Kidney (tissue), 14 donors: Measurements from ENCODE around the gene SPATA31E1. TPM values are rescaled to one million over a fixed set of nuclear protein-coding genes. Genes with fewer than 3 reads are reported as not detected.

Experiments
- DNase-seq, 5 donors: peaks; one replicate each; pipeline ENCODE4 v3.0.0-alpha.2; 2013 to 2020
- FAIRE-seq: peaks from 2 replicates; lab custom pipeline; 2012; peaks lifted over from hg19 to GRCh38; lab: Jason Lieb, UNC
- H3K27ac ChIP-seq, 2 donors: one replicate each; pipeline ENCODE4 v1.7.0; 2013; ENCODE audit warnings: low read depth in 2 of 2, low read length in 2 of 2, inconsistent platforms in 1 of 2
- H3K27me3 ChIP-seq: one replicate; pipeline ENCODE4 v1.7.1; 2013; ENCODE audit warnings: low read length, inconsistent platforms; ENCODE audit not compliant: control insufficient read depth, insufficient read depth
- H3K36me3 ChIP-seq, 3 donors: one replicate each; pipeline versions ENCODE4 v1.7.0 to v1.7.1; 2013; ENCODE audit warnings: low read length in 3 of 3, control low read depth in 1 of 3, inconsistent platforms in 1 of 3; ENCODE audit not compliant: insufficient read depth in 3 of 3, control insufficient read depth in 2 of 3
- H3K4me1 ChIP-seq, 3 donors: one replicate each; pipeline versions ENCODE4 v1.7.0 to v1.7.1; 2013; ENCODE audit warnings: low read length in 3 of 3, inconsistent platforms in 1 of 3, low read depth in 1 of 3; ENCODE audit not compliant: control insufficient read depth in 2 of 3, insufficient read depth in 2 of 3
- H3K4me3 ChIP-seq, 3 donors: one replicate each; pipeline versions ENCODE4 v1.7.0 to v1.8.1; 2013; ENCODE audit warnings: low read length in 3 of 3, control low read depth in 1 of 3, inconsistent platforms in 1 of 3
- H3K9ac ChIP-seq, 3 donors: one replicate each; pipeline versions ENCODE4 v1.7.0 to v1.7.1; 2013; ENCODE audit warnings: low read length in 3 of 3, control low read depth in 1 of 3, inconsistent platforms in 1 of 3
- H3K9me3 ChIP-seq, 3 donors: one replicate each; pipeline versions ENCODE4 v1.7.0 to v1.7.1; 2013; ENCODE audit warnings: low read length in 3 of 3, control low read depth in 1 of 3, inconsistent platforms in 1 of 3; ENCODE audit not compliant: control insufficient read depth in 2 of 3, insufficient read depth in 1 of 3
- intact Hi-C: fragments of 100-400 bp; cut with DNase I; formaldehyde crosslinking; loops from one replicate; pipeline ENCODE4 v1.11.1; 2022
- polyA plus RNA-seq: library from polyadenylated mRNA; stranded (reverse); fragments of 350-450 nt; fragmentation: Illumina TruSeq; extraction: RNeasy Lipid Tissue Mini Kit (QIAGEN cat#74804); gene quantifications from one replicate; pipeline ENCODE4 v1.2.3, GENCODE V29; 2014; ENCODE audit warnings: low read depth, low replicate concordance; ENCODE audit not compliant: insufficient read depth
- total RNA-seq: library from RNA; stranded (reverse); fragmentation: NEBNext Ultra II Directional; extraction: Animal tissue kit (Norgen Biotek cat#: 25700); gene quantifications from one replicate; pipeline ENCODE4 v1.2.1, GENCODE V29; 2021
- TF ChIP-seq, protein P1 (sequence below): IDR thresholded peaks from 3 replicates; pipeline ENCODE4 v1.5.1; 2012; ENCODE audit warnings: mild to moderate bottlenecking, moderate library complexity, borderline replicate concordance; ENCODE audit not compliant: insufficient read depth; ENCODE audit errors: extremely low read depth
- donor health status: control.
- donor health status: control.
- donor health status: control.
- donor health status: control.
- donor health status: control.
- donor health status: DM: yes; HTN: yes; CAD: no.
- donor health status: Normal renal cell carcinoma (clear cell type).

SPATA31E1 gene
- total and polyA plus RNA-seq, 2 donors from 2014 or later = not detected

DNA sequence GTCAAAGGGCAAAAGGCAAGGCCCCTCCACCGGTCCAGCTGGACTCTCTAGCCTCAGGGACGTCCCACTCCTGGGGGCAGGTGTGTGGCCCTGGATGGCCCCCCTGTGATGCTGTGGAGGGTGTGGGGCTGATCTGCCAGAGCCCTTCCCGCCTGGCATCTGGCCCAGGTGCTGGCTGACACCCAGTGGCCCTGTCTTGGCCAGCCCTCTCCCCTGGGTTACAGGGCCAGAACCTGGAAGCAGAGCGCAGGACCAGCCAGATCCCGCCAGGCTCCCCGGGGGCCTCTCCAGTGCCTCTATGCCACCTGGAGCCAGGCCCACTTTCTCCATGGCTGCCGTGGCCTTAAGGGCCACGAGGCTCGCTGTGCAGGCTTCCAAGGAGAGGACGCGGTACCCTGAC is 22.9 kb upstream of the SPATA31E1 start:
- FAIRE-seq (no peak), DNase-seq (no peak)
- intact Hi-C loops = no loop called here

DNA sequence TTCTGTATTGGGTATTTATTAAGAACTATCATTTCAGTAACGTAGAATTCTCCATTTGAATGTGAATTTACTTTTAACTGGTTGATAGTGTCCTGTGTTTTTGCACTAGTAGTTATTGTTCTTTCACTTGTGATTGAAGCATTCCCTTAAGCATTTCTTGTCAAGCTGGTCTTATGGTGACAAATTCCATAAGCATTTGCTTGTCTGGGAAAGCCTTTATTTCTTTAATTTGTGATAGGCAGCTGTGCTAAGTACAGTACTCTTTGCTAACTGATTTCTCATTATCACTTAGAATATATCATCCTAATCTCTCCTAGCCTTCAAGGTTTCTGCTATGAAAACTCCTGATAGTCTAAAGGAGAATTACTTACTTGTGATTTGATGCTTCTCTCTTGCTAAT is 21.3 kb upstream of the SPATA31E1 start:
- Histone ChIP-seq H3K9me3 (no peaks in the 10 kb centered on the region), H3K4me1 (no peaks in the 10 kb centered on the region), H3K4me3 (no peak overlapping the region), H3K9ac (no peak overlapping the region), H3K27me3 (no peaks in the 10 kb centered on the region), H3K27ac (no peak overlapping the region), H3K36me3 (no peaks in the 10 kb centered on the region)
- TF ChIP-seq, protein P1, sequence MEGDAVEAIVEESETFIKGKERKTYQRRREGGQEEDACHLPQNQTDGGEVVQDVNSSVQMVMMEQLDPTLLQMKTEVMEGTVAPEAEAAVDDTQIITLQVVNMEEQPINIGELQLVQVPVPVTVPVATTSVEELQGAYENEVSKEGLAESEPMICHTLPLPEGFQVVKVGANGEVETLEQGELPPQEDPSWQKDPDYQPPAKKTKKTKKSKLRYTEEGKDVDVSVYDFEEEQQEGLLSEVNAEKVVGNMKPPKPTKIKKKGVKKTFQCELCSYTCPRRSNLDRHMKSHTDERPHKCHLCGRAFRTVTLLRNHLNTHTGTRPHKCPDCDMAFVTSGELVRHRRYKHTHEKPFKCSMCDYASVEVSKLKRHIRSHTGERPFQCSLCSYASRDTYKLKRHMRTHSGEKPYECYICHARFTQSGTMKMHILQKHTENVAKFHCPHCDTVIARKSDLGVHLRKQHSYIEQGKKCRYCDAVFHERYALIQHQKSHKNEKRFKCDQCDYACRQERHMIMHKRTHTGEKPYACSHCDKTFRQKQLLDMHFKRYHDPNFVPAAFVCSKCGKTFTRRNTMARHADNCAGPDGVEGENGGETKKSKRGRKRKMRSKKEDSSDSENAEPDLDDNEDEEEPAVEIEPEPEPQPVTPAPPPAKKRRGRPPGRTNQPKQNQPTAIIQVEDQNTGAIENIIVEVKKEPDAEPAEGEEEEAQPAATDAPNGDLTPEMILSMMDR = no peak
- intact Hi-C loops = no loop called here
- no peak for FAIRE-seq
- no peak for DNase-seq

More for the DNA sequence above, 22.9 kb upstream of the SPATA31E1 start:
- Histone ChIP-seq H3K27me3 (no peaks in the 10 kb centered on the region), H3K4me1 (no peaks in the 10 kb centered on the region), H3K9ac (no peak overlapping the region), H3K4me3 (no peak overlapping the region), H3K27ac (no peak overlapping the region), H3K9me3 (no peaks in the 10 kb centered on the region), H3K36me3 (no peaks in the 10 kb centered on the region)
- TF ChIP-seq, protein P1 = no peak

DNA sequence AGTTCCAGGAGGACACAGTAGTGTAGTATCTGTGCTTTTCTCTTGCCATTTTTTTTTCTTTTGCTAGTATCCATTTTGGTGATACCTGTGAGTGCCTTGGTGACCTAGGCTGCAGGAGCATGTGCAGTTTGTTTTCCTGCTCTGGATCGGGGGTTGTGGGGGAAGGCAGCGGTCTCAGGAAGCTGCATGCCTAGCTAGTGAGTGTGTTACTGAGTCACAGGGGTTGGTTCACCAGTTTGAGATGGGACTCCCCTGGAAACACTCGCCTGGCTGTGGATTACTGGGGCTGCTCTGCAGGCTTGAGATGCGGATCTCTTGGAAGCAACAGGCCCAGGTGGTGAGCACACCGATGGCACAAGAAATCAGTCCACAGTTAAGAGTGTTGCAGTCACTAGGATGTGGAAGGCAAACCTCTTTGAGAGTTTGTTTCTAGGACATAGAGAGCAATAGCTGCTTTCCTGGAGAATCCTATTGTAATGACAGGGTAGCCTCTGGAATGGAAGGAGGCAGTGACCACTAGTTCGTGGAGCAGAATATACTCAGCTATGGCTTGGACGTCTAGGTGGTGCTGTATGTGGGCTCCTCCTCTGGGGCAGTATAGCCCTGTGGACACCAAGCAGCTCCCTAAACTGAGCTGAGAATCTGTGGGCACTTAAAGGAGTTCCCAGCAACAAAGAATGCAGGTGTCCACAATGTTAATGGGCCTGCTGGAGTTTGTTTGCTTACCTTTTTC is 20.0 kb upstream of the SPATA31E1 start:
- Histone ChIP-seq H3K4me1 (no peaks in the 10 kb centered on the region), H3K9ac (no peak overlapping the region), H3K27ac (no peak overlapping the region), H3K9me3 (no peaks in the 10 kb centered on the region), H3K36me3 (no peaks in the 10 kb centered on the region), H3K4me3 (no peak overlapping the region), H3K27me3 (no peaks in the 10 kb centered on the region)
- TF ChIP-seq, protein P1 = no peak
- DNase-seq (no peak), FAIRE-seq (no peak)
- intact Hi-C loops = no loop called here
